ENCODE data around the gene IZUMO1. TPM values are rescaled to one million over a fixed set of nuclear protein-coding genes. Genes with fewer than 3 reads are reported as not detected.

The IZUMO1 gene
- total and polyA plus RNA-seq, 9 of the 15 experiments (the other 6 are each of a cell fraction or from before 2014, with no cell fraction given), result 0.14 to 2.1 (median 0.73) TPM

DNA sequence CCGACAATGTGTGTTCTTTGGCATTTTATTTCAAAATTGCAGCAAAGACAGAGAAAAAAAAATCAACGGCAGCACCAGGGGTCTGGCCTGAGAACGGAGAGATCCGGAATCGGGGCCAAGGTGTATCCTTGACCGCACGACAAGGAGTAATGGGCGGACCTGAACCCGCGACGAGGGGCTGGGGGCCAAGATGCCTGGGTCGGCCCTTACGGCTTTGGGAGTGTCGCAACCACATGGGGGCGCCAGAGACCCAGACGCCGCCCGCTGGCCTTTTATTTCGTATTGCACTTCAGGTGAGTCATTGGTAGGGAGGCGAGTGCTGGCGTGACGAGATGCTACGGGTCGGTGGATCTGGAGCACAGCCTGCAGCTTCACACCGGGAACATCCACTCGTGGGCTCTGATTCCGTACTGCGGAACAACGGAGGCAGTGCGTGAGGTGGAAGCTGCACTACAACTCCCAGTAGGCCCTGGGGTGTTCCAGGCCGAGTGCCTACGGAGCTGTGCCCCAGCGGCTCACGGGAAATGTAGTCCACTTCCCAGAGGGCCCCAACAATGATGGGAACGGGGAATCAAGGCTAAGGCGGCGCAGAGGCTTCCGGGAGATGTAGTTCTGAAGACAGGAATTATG lies 48.5 kb upstream of the IZUMO1 start (continued):
- TF ChIP-seq, protein P1, sequence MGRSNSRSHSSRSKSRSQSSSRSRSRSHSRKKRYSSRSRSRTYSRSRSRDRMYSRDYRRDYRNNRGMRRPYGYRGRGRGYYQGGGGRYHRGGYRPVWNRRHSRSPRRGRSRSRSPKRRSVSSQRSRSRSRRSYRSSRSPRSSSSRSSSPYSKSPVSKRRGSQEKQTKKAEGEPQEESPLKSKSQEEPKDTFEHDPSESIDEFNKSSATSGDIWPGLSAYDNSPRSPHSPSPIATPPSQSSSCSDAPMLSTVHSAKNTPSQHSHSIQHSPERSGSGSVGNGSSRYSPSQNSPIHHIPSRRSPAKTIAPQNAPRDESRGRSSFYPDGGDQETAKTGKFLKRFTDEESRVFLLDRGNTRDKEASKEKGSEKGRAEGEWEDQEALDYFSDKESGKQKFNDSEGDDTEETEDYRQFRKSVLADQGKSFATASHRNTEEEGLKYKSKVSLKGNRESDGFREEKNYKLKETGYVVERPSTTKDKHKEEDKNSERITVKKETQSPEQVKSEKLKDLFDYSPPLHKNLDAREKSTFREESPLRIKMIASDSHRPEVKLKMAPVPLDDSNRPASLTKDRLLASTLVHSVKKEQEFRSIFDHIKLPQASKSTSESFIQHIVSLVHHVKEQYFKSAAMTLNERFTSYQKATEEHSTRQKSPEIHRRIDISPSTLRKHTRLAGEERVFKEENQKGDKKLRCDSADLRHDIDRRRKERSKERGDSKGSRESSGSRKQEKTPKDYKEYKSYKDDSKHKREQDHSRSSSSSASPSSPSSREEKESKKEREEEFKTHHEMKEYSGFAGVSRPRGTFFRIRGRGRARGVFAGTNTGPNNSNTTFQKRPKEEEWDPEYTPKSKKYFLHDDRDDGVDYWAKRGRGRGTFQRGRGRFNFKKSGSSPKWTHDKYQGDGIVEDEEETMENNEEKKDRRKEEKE (IDR thresholded peaks at IDR 0.05; ENCODE audit: borderline replicate concordance in 1 of 2, control insufficient read depth in 1 of 2, low read depth in 2 of 2, low read length in 1 of 2), result 0 out of 4 replicates have a peak, but pooled peaks of 1 of the 2 experiments have one; percentile 42
- TF ChIP-seq, protein P2, sequence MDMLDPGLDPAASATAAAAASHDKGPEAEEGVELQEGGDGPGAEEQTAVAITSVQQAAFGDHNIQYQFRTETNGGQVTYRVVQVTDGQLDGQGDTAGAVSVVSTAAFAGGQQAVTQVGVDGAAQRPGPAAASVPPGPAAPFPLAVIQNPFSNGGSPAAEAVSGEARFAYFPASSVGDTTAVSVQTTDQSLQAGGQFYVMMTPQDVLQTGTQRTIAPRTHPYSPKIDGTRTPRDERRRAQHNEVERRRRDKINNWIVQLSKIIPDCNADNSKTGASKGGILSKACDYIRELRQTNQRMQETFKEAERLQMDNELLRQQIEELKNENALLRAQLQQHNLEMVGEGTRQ (CRISPR knock-in tag; IDR thresholded peaks at IDR 0.05), result no peak
- TF ChIP-seq TAL1 (IDR thresholded peaks at IDR 0.05), result no peak
- no peak for TF ChIP-seq U2AF2 (optimal IDR thresholded peaks at IDR 0.05; ENCODE audit: low read depth, low read length)
- TF ChIP-seq, protein P3, sequence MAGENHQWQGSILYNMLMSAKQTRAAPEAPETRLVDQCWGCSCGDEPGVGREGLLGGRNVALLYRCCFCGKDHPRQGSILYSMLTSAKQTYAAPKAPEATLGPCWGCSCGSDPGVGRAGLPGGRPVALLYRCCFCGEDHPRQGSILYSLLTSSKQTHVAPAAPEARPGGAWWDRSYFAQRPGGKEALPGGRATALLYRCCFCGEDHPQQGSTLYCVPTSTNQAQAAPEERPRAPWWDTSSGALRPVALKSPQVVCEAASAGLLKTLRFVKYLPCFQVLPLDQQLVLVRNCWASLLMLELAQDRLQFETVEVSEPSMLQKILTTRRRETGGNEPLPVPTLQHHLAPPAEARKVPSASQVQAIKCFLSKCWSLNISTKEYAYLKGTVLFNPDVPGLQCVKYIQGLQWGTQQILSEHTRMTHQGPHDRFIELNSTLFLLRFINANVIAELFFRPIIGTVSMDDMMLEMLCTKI (IDR thresholded peaks at IDR 0.05; ENCODE audit: partially characterized antibody), result no peak
- TF ChIP-seq ZNF282 (CRISPR knock-in tag; IDR thresholded peaks at IDR 0.05), result no peak
- TF ChIP-seq ZNF224 (CRISPR knock-in tag; IDR thresholded peaks at IDR 0.05), result no peak
- no peak for TF ChIP-seq CBX5 (IDR thresholded peaks at IDR 0.05; ENCODE audit: borderline replicate concordance, low read depth)
- no peak for TF ChIP-seq PHB2 (IDR thresholded peaks at IDR 0.05; ENCODE audit: low read depth)
- TF ChIP-seq, protein P4, sequence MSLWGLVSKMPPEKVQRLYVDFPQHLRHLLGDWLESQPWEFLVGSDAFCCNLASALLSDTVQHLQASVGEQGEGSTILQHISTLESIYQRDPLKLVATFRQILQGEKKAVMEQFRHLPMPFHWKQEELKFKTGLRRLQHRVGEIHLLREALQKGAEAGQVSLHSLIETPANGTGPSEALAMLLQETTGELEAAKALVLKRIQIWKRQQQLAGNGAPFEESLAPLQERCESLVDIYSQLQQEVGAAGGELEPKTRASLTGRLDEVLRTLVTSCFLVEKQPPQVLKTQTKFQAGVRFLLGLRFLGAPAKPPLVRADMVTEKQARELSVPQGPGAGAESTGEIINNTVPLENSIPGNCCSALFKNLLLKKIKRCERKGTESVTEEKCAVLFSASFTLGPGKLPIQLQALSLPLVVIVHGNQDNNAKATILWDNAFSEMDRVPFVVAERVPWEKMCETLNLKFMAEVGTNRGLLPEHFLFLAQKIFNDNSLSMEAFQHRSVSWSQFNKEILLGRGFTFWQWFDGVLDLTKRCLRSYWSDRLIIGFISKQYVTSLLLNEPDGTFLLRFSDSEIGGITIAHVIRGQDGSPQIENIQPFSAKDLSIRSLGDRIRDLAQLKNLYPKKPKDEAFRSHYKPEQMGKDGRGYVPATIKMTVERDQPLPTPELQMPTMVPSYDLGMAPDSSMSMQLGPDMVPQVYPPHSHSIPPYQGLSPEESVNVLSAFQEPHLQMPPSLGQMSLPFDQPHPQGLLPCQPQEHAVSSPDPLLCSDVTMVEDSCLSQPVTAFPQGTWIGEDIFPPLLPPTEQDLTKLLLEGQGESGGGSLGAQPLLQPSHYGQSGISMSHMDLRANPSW (CRISPR knock-in tag; IDR thresholded peaks at IDR 0.05), result no peak
- TF ChIP-seq, protein P5, sequence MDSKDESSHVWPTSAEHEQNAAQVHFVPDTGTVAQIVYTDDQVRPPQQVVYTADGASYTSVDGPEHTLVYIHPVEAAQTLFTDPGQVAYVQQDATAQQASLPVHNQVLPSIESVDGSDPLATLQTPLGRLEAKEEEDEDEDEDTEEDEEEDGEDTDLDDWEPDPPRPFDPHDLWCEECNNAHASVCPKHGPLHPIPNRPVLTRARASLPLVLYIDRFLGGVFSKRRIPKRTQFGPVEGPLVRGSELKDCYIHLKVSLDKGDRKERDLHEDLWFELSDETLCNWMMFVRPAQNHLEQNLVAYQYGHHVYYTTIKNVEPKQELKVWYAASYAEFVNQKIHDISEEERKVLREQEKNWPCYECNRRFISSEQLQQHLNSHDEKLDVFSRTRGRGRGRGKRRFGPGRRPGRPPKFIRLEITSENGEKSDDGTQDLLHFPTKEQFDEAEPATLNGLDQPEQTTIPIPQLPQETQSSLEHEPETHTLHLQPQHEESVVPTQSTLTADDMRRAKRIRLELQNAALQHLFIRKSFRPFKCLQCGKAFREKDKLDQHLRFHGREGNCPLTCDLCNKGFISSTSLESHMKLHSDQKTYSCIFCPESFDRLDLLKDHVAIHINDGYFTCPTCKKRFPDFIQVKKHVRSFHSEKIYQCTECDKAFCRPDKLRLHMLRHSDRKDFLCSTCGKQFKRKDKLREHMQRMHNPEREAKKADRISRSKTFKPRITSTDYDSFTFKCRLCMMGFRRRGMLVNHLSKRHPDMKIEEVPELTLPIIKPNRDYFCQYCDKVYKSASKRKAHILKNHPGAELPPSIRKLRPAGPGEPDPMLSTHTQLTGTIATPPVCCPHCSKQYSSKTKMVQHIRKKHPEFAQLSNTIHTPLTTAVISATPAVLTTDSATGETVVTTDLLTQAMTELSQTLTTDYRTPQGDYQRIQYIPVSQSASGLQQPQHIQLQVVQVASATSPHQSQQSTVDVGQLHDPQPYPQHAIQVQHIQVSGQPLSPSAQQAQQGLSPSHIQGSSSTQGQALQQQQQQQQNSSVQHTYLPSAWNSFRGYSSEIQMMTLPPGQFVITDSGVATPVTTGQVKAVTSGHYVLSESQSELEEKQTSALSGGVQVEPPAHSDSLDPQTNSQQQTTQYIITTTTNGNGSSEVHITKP (IDR thresholded peaks at IDR 0.05; ENCODE audit: partially characterized antibody), result no peak
